ENCODE measurements around the gene AUTS2.

GRCh38 chr7:70583965-70584883, 985.9 kb downstream of the AUTS2 start:
- TF ChIP-seq, protein P1, sequence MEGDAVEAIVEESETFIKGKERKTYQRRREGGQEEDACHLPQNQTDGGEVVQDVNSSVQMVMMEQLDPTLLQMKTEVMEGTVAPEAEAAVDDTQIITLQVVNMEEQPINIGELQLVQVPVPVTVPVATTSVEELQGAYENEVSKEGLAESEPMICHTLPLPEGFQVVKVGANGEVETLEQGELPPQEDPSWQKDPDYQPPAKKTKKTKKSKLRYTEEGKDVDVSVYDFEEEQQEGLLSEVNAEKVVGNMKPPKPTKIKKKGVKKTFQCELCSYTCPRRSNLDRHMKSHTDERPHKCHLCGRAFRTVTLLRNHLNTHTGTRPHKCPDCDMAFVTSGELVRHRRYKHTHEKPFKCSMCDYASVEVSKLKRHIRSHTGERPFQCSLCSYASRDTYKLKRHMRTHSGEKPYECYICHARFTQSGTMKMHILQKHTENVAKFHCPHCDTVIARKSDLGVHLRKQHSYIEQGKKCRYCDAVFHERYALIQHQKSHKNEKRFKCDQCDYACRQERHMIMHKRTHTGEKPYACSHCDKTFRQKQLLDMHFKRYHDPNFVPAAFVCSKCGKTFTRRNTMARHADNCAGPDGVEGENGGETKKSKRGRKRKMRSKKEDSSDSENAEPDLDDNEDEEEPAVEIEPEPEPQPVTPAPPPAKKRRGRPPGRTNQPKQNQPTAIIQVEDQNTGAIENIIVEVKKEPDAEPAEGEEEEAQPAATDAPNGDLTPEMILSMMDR (IDR thresholded peaks at IDR 0.05) = no peak
- TF ChIP-seq POLR2AphosphoS5 (IDR thresholded peaks at IDR 0.05) = no peak

Data from breast epithelium (tissue), 3 donors.